GM04503 (cell line): ENCODE data around the gene COL13A1.

Source experiments
- DNase-seq: peaks from one replicate; pipeline ENCODE4 v3.0.0-alpha.2; 2012; ENCODE audit warnings: low read depth

Gene COL13A1

GRCh38 chr10:69847458-69847857, 45.8 kb downstream of the COL13A1 start:
- no peak for DNase-seq

GRCh38 chr10:69847883-69848282, 46.2 kb downstream of the COL13A1 start:
- DNase-seq = no peak

GRCh38 chr10:69848454-69848853, 46.7 kb downstream of the COL13A1 start:
- no peak for DNase-seq

- DNase-seq = no peak
These were observed 48.1 kb downstream of the COL13A1 start for GRCh38 chr10:69849825-69850224.

- no peak for DNase-seq
These were observed 48.7 kb downstream of the COL13A1 start for GRCh38 chr10:69850440-69850839.

GRCh38 chr10:69851306-69851705, 49.6 kb downstream of the COL13A1 start:
- DNase-seq = no peak

- DNase-seq = no peak
These were observed 51.4 kb downstream of the COL13A1 start for GRCh38 chr10:69853064-69853463.

- no peak for DNase-seq
These were observed 53.0 kb downstream of the COL13A1 start for GRCh38 chr10:69854511-69855345.

GRCh38 chr10:69855346-69856111, 53.8 kb downstream of the COL13A1 start:
- DNase-seq = no peak

- DNase-seq = no peak
These were observed 55.0 kb downstream of the COL13A1 start for GRCh38 chr10:69856601-69857166.

- no peak for DNase-seq
These were observed 56.5 kb downstream of the COL13A1 start for GRCh38 chr10:69858201-69858600.

GRCh38 chr10:69860271-69860670, 58.6 kb downstream of the COL13A1 start:
- DNase-seq = no peak

- DNase-seq = peak; percentile 70
These were observed 59.8 kb downstream of the COL13A1 start for GRCh38 chr10:69861251-69862240.

GRCh38 chr10:69862882-69863530, 61.3 kb downstream of the COL13A1 start:
- no peak for DNase-seq

GRCh38 chr10:69863580-69863979, 61.9 kb downstream of the COL13A1 start:
- no peak for DNase-seq

GRCh38 chr10:69864321-69864720, 62.6 kb downstream of the COL13A1 start:
- peak; percentile 88 for DNase-seq

GRCh38 chr10:69865450-69865849, 63.7 kb downstream of the COL13A1 start:
- no peak for DNase-seq

GRCh38 chr10:69866246-69866687, 64.6 kb downstream of the COL13A1 start:
- no peak for DNase-seq

- no peak for DNase-seq
These were observed 65.2 kb downstream of the COL13A1 start for GRCh38 chr10:69866688-69867461.
